Caco-2 (cell line): ENCODE results near the gene RAB5A. TPM values are rescaled to one million over a fixed set of nuclear protein-coding genes. Genes with fewer than 3 reads are reported as not detected.
A peak's percentile ranks its signal among the peaks of the same experiment; 100 is the strongest.
"Not testable (repeated sequence)": the region's sequence is repeated elsewhere in the genome, so short reads cannot be mapped to it uniquely, and the experiment has no call there.

Experiments
- BruUV-seq: library from RNA; stranded (reverse); fragments of 400-500 nt; replicated peaks from 2 replicates; lab custom pipeline; 2021; lab: Mats Ljungman, UMichigan
- CTCF ChIA-PET: fragments of 300-600 bp; sonication (Branson Sonifier 250); formaldehyde crosslinking; loops from one replicate; lab custom pipeline; 2022; ENCODE audit warnings: antibody characterized with exemption; lab: Charles Lee
- POLR2A ChIA-PET: fragments of 300-600 bp; sonication (Branson Sonifier 250); formaldehyde crosslinking; loops from one replicate; lab custom pipeline; 2022; ENCODE audit warnings: antibody characterized with exemption; lab: Charles Lee
- DNase-seq, 2 experiments: peaks; one replicate each; pipeline versions ENCODE4 v3.0.0 to v3.0.0-alpha.2; 2020 to 2022
- H3K27me3 ChIP-seq: replicated peaks from 2 replicates; pipeline ENCODE4 v1.6.0; 2011; ENCODE audit warnings: low read length; ENCODE audit not compliant: control insufficient read depth, insufficient read depth
- H3K36me3 ChIP-seq: 2 replicates; pipeline ENCODE4 v1.5.1; 2011; ENCODE audit warnings: low read length; ENCODE audit not compliant: control insufficient read depth, insufficient read depth
- H3K4me1 ChIP-seq: fragments of 250-450 bp; sonication (Bioruptor Pico); 2 replicates; pipeline ENCODE4 v1.5.1; 2020; ENCODE audit warnings: mild to moderate bottlenecking
- H3K4me3 ChIP-seq: 2 replicates; pipeline ENCODE4 v1.5.1; 2011; ENCODE audit warnings: low read depth, mild to moderate bottlenecking, control low read depth, low read length
- H3K9me3 ChIP-seq: fragments of 250-450 bp; sonication (Bioruptor Pico); 2 replicates; pipeline ENCODE4 v1.5.1; 2020; ENCODE audit warnings: mild to moderate bottlenecking, moderate library complexity
- H3K27ac Mint-ChIP-seq: one replicate; pipeline ENCODE4 v1.8.0; 2022; ENCODE audit warnings: mixed read lengths; ENCODE audit not compliant: unreplicated experiment
- H3K27me3 Mint-ChIP-seq: one replicate; pipeline ENCODE4 v1.8.0; 2022; ENCODE audit warnings: mixed read lengths; ENCODE audit not compliant: insufficient read depth, unreplicated experiment
- H3K36me3 Mint-ChIP-seq: one replicate; pipeline ENCODE4 v1.8.0; 2022; ENCODE audit warnings: mild to moderate bottlenecking, mixed read lengths; ENCODE audit not compliant: insufficient read depth, unreplicated experiment
- H3K4me1 Mint-ChIP-seq: one replicate; pipeline ENCODE4 v1.8.0; 2022; ENCODE audit warnings: low read depth, mixed read lengths; ENCODE audit not compliant: unreplicated experiment
- H3K4me3 Mint-ChIP-seq: one replicate; pipeline ENCODE4 v1.8.0; 2022; ENCODE audit warnings: mild to moderate bottlenecking, moderate library complexity, mixed read lengths; ENCODE audit not compliant: unreplicated experiment
- H3K9me3 Mint-ChIP-seq: one replicate; pipeline ENCODE4 v1.8.0; 2022; ENCODE audit warnings: mixed read lengths; ENCODE audit not compliant: unreplicated experiment
- CTCF ChIP-seq, 2 experiments: fragments of 200-600 bp in 1 of 2; IDR thresholded peaks; 1 replicate in 1 of 2; 2 replicates in 1 of 2; pipeline versions ENCODE4 v1.5.1 to v1.8.0; 2011 to 2022; ENCODE audit warnings: antibody characterized with exemption in 1 of 2, control low read depth in 1 of 2, inconsistent platforms in 1 of 2, low read depth in 1 of 2, low read length in 1 of 2, mild to moderate bottlenecking in 1 of 2, moderate library complexity in 1 of 2; ENCODE audit not compliant: insufficient read depth in 1 of 2, severe bottlenecking in 1 of 2, unreplicated experiment in 1 of 2
- intact Hi-C: fragments of 100-400 bp; cut with micrococcal nuclease; formaldehyde crosslinking; loops from one replicate; pipeline ENCODE4 v1.10.0; 2022; ENCODE audit not compliant: unreplicated experiment
- total RNA-seq: library from RNA; stranded (reverse); gene quantifications from 2 replicates; pipeline ENCODE4 v1.2.3, GENCODE V29; 2022

RAB5A gene
- total RNA-seq, 1 experiment from 2014 or later, result 69.5 TPM

GRCh38 chr3:19950316-19950715, 3.4 kb downstream of the RAB5A start:
- H3K9me3 ChIP-seq, result no peaks in the 10 kb centered on the region
- Mint-ChIP-seq H3K4me3 (no peak overlapping the region), H3K36me3 (peaks cover 45% of the 10 kb centered on the region), H3K27me3 (no peaks in the 10 kb centered on the region), H3K4me1 (no peaks in the 10 kb centered on the region), H3K27ac (no peak overlapping the region), H3K9me3 (no peaks in the 10 kb centered on the region)
- H3K4me3 ChIP-seq, result no peak overlapping the region
- intact Hi-C loops, result no loop called here
- DNase-seq, result no peak
- ChIA-PET CTCF (no interaction called here), POLR2A (no interaction called here)
- no peaks in the 10 kb centered on the region for H3K27me3 ChIP-seq
- no TSS peak for BruUV-seq
- TF ChIP-seq CTCF (IDR thresholded peaks at IDR 0.05; ENCODE audit: insufficient read depth in 1 of 2, low read depth in 1 of 2, low read length in 1 of 2, severe bottlenecking in 1 of 2, unreplicated experiment in 1 of 2), result no peak
- no peaks in the 10 kb centered on the region for H3K36me3 ChIP-seq
- H3K4me1 ChIP-seq, result peaks cover 8% of the 10 kb centered on the region

GRCh38 chr3:19954676-19955075, 7.8 kb downstream of the RAB5A start:
- Mint-ChIP-seq H3K27ac (no peak overlapping the region), H3K4me3 (no peak overlapping the region), H3K4me1 (no peaks in the 10 kb centered on the region), H3K27me3 (no peaks in the 10 kb centered on the region), H3K36me3 (peaks cover 48% of the 10 kb centered on the region), H3K9me3 (no peaks in the 10 kb centered on the region)
- peaks cover 2% of the 10 kb centered on the region; the same call in 1 of the 2 replicates for H3K36me3 ChIP-seq
- ChIA-PET CTCF (no interaction called here), POLR2A (no interaction called here)
- intact Hi-C loops, result no loop called here
- no peak for TF ChIP-seq CTCF (IDR thresholded peaks at IDR 0.05; ENCODE audit: insufficient read depth in 1 of 2, low read depth in 1 of 2, low read length in 1 of 2, severe bottlenecking in 1 of 2, unreplicated experiment in 1 of 2)
- H3K4me3 ChIP-seq, result no peak overlapping the region
- no peak for DNase-seq
- H3K9me3 ChIP-seq, result no peaks in the 10 kb centered on the region
- peaks cover 5% of the 10 kb centered on the region for H3K4me1 ChIP-seq
- H3K27me3 ChIP-seq, result no peaks in the 10 kb centered on the region
- BruUV-seq, result no TSS peak

GRCh38 chr3:19957354-19957753, 10.5 kb downstream of the RAB5A start:
- CTCF ChIA-PET, H3K27ac Mint-ChIP-seq, H3K9me3 Mint-ChIP-seq, H3K9me3 ChIP-seq, H3K4me1 Mint-ChIP-seq, H3K4me3 Mint-ChIP-seq, H3K4me3 ChIP-seq, H3K27me3 Mint-ChIP-seq, H3K36me3 ChIP-seq, BruUV-seq, H3K27me3 ChIP-seq, intact Hi-C loops, H3K4me1 ChIP-seq: not testable (repeated sequence)
- H3K36me3 Mint-ChIP-seq, result peaks cover 50% of the 10 kb centered on the region
- POLR2A ChIA-PET, result interaction anchor here (0.6 kb wide), 1 partner anchor 9 kb away, joined by 3 read pairs; no protein-coding TSS in a partner anchor
- DNase-seq, result peak; percentile 52 to 76

- CTCF ChIA-PET, result no interaction called here
- Mint-ChIP-seq H3K27ac (no peak overlapping the region), H3K27me3 (no peaks in the 10 kb centered on the region), H3K4me1 (no peaks in the 10 kb centered on the region), H3K4me3 (no peak overlapping the region), H3K36me3 (peaks cover 39% of the 10 kb centered on the region), H3K9me3 (no peaks in the 10 kb centered on the region)
- POLR2A ChIA-PET, result no interaction called here
- no peaks in the 10 kb centered on the region for H3K9me3 ChIP-seq
- no peak for DNase-seq
- no peak for TF ChIP-seq CTCF (IDR thresholded peaks at IDR 0.05; ENCODE audit: insufficient read depth in 1 of 2, low read depth in 1 of 2, low read length in 1 of 2, severe bottlenecking in 1 of 2, unreplicated experiment in 1 of 2)
- peaks cover 5% of the 10 kb centered on the region for H3K4me1 ChIP-seq
- H3K36me3 ChIP-seq, result peaks cover 2% of the 10 kb centered on the region; the same call in 1 of the 2 replicates
- no peak overlapping the region for H3K4me3 ChIP-seq
- intact Hi-C loops, result no loop called here
- H3K27me3 ChIP-seq, result no peaks in the 10 kb centered on the region
- no TSS peak for BruUV-seq
These were observed 12.6 kb downstream of the RAB5A start for GRCh38 chr3:19959505-19959904.
